Mesenchymal stem cell (in vitro differentiated cells and primary cell): ENCODE data around the gene DDX11.
"Not testable (repeated sequence)": the region's sequence is repeated elsewhere in the genome, so short reads cannot be mapped to it uniquely, and the experiment has no call there.

Source experiments
- DNase-seq: peaks from one replicate; pipeline ENCODE4 v3.0.0-alpha.2; 2013
- H2AFZ ChIP-seq: one replicate; pipeline ENCODE4 v1.6.1; 2013; ENCODE audit warnings: low read depth, mild to moderate bottlenecking, control low read depth, inconsistent platforms, low read length, moderate library complexity
- H2AK5ac ChIP-seq: 2 replicates; pipeline ENCODE4 v1.6.1; 2013; ENCODE audit warnings: low read length, moderate library complexity, mild to moderate bottlenecking, inconsistent platforms; ENCODE audit not compliant: severe bottlenecking
- H2BK120ac ChIP-seq: one replicate; pipeline ENCODE4 v1.6.1; 2013; ENCODE audit warnings: low read depth, mild to moderate bottlenecking, inconsistent platforms, low read length, moderate library complexity
- H2BK12ac ChIP-seq, 2 experiments: one replicate each; pipeline ENCODE4 v1.6.1; 2013; ENCODE audit warnings: inconsistent platforms in 2 of 2, low read length in 2 of 2, mild to moderate bottlenecking in 2 of 2, moderate library complexity in 2 of 2, control low read depth in 1 of 2
- H2BK15ac ChIP-seq: one replicate; pipeline ENCODE4 v1.6.1; 2013; ENCODE audit warnings: mild to moderate bottlenecking, low read depth, inconsistent platforms; ENCODE audit not compliant: poor library complexity, severe bottlenecking
- H2BK5ac ChIP-seq: 2 replicates; pipeline ENCODE4 v1.6.1; 2013; ENCODE audit warnings: low read depth, mild to moderate bottlenecking, low read length, control low read depth, inconsistent platforms; ENCODE audit not compliant: poor library complexity, severe bottlenecking
- H3K14ac ChIP-seq, 2 experiments: one replicate each; pipeline ENCODE4 v1.6.1; 2013; ENCODE audit warnings: inconsistent platforms in 2 of 2, low read length in 2 of 2, control low read depth in 1 of 2, mild to moderate bottlenecking in 1 of 2, moderate library complexity in 1 of 2
- H3K18ac ChIP-seq, 2 experiments: one replicate each; pipeline ENCODE4 v1.6.1; 2013; ENCODE audit warnings: inconsistent platforms in 2 of 2, low read length in 2 of 2, control low read depth in 1 of 2, low read depth in 1 of 2, mild to moderate bottlenecking in 1 of 2
- H3K23ac ChIP-seq, 2 experiments: one replicate each; pipeline ENCODE4 v1.6.1; 2013; ENCODE audit warnings: inconsistent platforms in 2 of 2, low read length in 2 of 2, mild to moderate bottlenecking in 2 of 2, moderate library complexity in 2 of 2, control low read depth in 1 of 2
- H3K27ac ChIP-seq: 2 replicates; pipeline ENCODE4 v1.5.1; 2013; ENCODE audit warnings: mild to moderate bottlenecking, moderate library complexity, low read length, control low read depth, inconsistent platforms; ENCODE audit not compliant: poor library complexity, severe bottlenecking
- H3K27me3 ChIP-seq, 2 experiments: 2 replicates each; pipeline versions ENCODE4 v1.6.1 to v1.7.0; 2013; ENCODE audit warnings: low read length in 2 of 2, mild to moderate bottlenecking in 2 of 2, moderate library complexity in 2 of 2, control low read depth in 1 of 2, inconsistent platforms in 1 of 2; ENCODE audit not compliant: control insufficient read depth in 1 of 2, insufficient read depth in 1 of 2
- H3K36me3 ChIP-seq, 2 experiments: 2 replicates each; pipeline versions ENCODE4 v1.6.1 to v1.7.0; 2013; ENCODE audit warnings: low read length in 2 of 2, control low read depth in 1 of 2, inconsistent platforms in 1 of 2, low read depth in 1 of 2, mild to moderate bottlenecking in 1 of 2; ENCODE audit not compliant: insufficient read depth in 2 of 2, control insufficient read depth in 1 of 2
- H3K4ac ChIP-seq, 2 experiments: one replicate each; pipeline ENCODE4 v1.6.1; 2013; ENCODE audit warnings: inconsistent platforms in 2 of 2, low read length in 2 of 2, mild to moderate bottlenecking in 2 of 2, moderate library complexity in 2 of 2, control low read depth in 1 of 2, low read depth in 1 of 2
- H3K4me1 ChIP-seq: 2 replicates; pipeline ENCODE4 v1.6.1; 2013; ENCODE audit warnings: low read depth, low read length, control low read depth; ENCODE audit not compliant: control insufficient read depth, insufficient read depth
- H3K4me2 ChIP-seq: 2 replicates; pipeline ENCODE4 v1.6.1; 2013; ENCODE audit warnings: low read length, mild to moderate bottlenecking, inconsistent platforms; ENCODE audit not compliant: poor library complexity, severe bottlenecking
- H3K4me3 ChIP-seq, 2 experiments: 2 replicates each; pipeline versions ENCODE4 v1.5.1 to v1.7.0; 2013; ENCODE audit warnings: low read length in 2 of 2, mild to moderate bottlenecking in 2 of 2, control low read depth in 1 of 2, low read depth in 1 of 2; ENCODE audit not compliant: insufficient read depth in 1 of 2
- H3K79me1 ChIP-seq: replicated peaks from 2 replicates; pipeline ENCODE4 v1.6.1; 2013; ENCODE audit warnings: mild to moderate bottlenecking, control low read depth, low read length, inconsistent platforms; ENCODE audit not compliant: poor library complexity, severe bottlenecking
- H3K9ac ChIP-seq: 2 replicates; pipeline ENCODE4 v1.7.0; 2013; ENCODE audit warnings: mild to moderate bottlenecking, low read length, moderate library complexity
- H3K9me3 ChIP-seq: 2 replicates; pipeline ENCODE4 v1.7.0; 2013; ENCODE audit warnings: mild to moderate bottlenecking, low read length; ENCODE audit not compliant: control insufficient read depth
- H4K8ac ChIP-seq: one replicate; pipeline ENCODE4 v1.6.1; 2013; ENCODE audit warnings: inconsistent platforms, mild to moderate bottlenecking, low read length, moderate library complexity
- H4K91ac ChIP-seq: one replicate; pipeline ENCODE4 v1.6.1; 2013; ENCODE audit warnings: mild to moderate bottlenecking, low read length, inconsistent platforms
- WGBS: methylation state at CpG from one replicate; pipeline ENCODE4 v1.1.7; 2013; ENCODE audit warnings: mixed read lengths; 5-methylcytosine and 5-hydroxymethylcytosine counted together

The DDX11 gene

GRCh38 chr12:31099434-31099833 is 25.8 kb downstream of the DDX11 start:
- H4K8ac ChIP-seq, H3K9me3 ChIP-seq, H2AK5ac ChIP-seq, H2BK12ac ChIP-seq, H3K4ac ChIP-seq, H3K18ac ChIP-seq, H3K4me3 ChIP-seq, H3K27ac ChIP-seq, H2BK5ac ChIP-seq, H3K9ac ChIP-seq, H3K4me1 ChIP-seq, H3K23ac ChIP-seq, H3K4me2 ChIP-seq, H2BK120ac ChIP-seq, H3K27me3 ChIP-seq, H2AFZ ChIP-seq, H2BK15ac ChIP-seq, H3K14ac ChIP-seq, DNase-seq, H4K91ac ChIP-seq, H3K79me1 ChIP-seq: not testable (repeated sequence)
- peaks cover 0 to 51% of the 10 kb centered on the region in 2 experiments for H3K36me3 ChIP-seq
- WGBS: no CpG with 5 or more reads among the region's 2 CpGs

- not testable (repeated sequence) for H4K91ac ChIP-seq, H2AFZ ChIP-seq, H3K4me1 ChIP-seq, H2AK5ac ChIP-seq, H3K4me2 ChIP-seq, H3K14ac ChIP-seq, H3K4me3 ChIP-seq, H2BK12ac ChIP-seq, H3K9me3 ChIP-seq, H3K27ac ChIP-seq, H3K27me3 ChIP-seq, H4K8ac ChIP-seq, H2BK5ac ChIP-seq, H3K23ac ChIP-seq, H2BK120ac ChIP-seq, DNase-seq, H3K79me1 ChIP-seq, H2BK15ac ChIP-seq, H3K9ac ChIP-seq, H3K4ac ChIP-seq, H3K18ac ChIP-seq
- peaks cover 0 to 51% of the 10 kb centered on the region in 2 experiments for H3K36me3 ChIP-seq
- 92% methylated on average over 21 of the region's 26 CpGs for WGBS
Measured at GRCh38 chr12:31100503-31101208, 27.0 kb downstream of the DDX11 start.

- H3K4me2 ChIP-seq, H4K91ac ChIP-seq, H3K23ac ChIP-seq, H2BK120ac ChIP-seq, H2AFZ ChIP-seq, H3K27me3 ChIP-seq, H3K9me3 ChIP-seq, H3K4me3 ChIP-seq, H2BK5ac ChIP-seq, H3K14ac ChIP-seq, H3K9ac ChIP-seq, H2BK12ac ChIP-seq, H3K4ac ChIP-seq, H3K18ac ChIP-seq, H3K4me1 ChIP-seq, H4K8ac ChIP-seq, H3K27ac ChIP-seq, DNase-seq, H2BK15ac ChIP-seq, H3K79me1 ChIP-seq, H2AK5ac ChIP-seq: not testable (repeated sequence)
- WGBS: 98% methylated on average over 8 of the region's 8 CpGs
- peaks cover 0 to 52% of the 10 kb centered on the region in 2 experiments for H3K36me3 ChIP-seq
Measured at GRCh38 chr12:31102125-31102524, 28.5 kb downstream of the DDX11 start.

- H2AK5ac ChIP-seq, H2BK12ac ChIP-seq, H3K79me1 ChIP-seq, H3K9me3 ChIP-seq, H3K9ac ChIP-seq, H4K8ac ChIP-seq, H3K27me3 ChIP-seq, H2BK15ac ChIP-seq, H2BK120ac ChIP-seq, H3K4me2 ChIP-seq, H3K14ac ChIP-seq, DNase-seq, H4K91ac ChIP-seq, H3K4ac ChIP-seq, H3K4me1 ChIP-seq, H3K23ac ChIP-seq, H3K18ac ChIP-seq, H2AFZ ChIP-seq, H2BK5ac ChIP-seq, H3K27ac ChIP-seq, H3K4me3 ChIP-seq: not testable (repeated sequence)
- peaks cover 0 to 52% of the 10 kb centered on the region in 2 experiments for H3K36me3 ChIP-seq
- WGBS: 95% methylated on average over 8 of the region's 9 CpGs
Measured at GRCh38 chr12:31102596-31102995, 28.9 kb downstream of the DDX11 start.
